GM18873 (cell line): ENCODE data around the gene SLC25A1.

Experiments
- ATAC-seq: cut with Tn5 transposase; IDR thresholded peaks from one replicate; pipeline ENCODE4 v1.9.1; 2021; ENCODE audit warnings: mild to moderate bottlenecking, moderate library complexity, moderate number of reproducible peaks; ENCODE audit not compliant: unreplicated experiment, low FRiP score

Gene SLC25A1

DNA sequence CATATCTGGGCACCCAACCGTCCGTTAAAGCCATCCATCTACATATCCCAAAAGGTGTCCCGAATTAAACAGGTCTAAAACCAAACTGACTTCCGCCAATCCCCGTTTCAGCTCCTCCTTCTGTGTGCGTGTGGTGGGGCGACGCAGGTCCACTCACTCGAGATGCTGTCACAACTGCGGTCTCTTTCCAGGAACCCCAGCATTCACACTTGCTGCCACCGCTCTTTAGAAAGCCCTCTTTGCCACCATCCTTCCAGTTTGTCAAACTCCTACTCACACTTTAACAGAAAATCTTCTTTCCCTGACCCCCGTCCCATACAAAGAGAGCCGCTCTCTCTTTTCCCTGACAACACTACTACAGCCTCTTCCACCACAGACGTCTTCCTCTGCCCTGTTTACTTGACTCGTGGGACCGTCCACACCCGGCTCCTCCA lies 34.6 kb downstream of the SLC25A1 start:
- ATAC-seq, result no peak

DNA sequence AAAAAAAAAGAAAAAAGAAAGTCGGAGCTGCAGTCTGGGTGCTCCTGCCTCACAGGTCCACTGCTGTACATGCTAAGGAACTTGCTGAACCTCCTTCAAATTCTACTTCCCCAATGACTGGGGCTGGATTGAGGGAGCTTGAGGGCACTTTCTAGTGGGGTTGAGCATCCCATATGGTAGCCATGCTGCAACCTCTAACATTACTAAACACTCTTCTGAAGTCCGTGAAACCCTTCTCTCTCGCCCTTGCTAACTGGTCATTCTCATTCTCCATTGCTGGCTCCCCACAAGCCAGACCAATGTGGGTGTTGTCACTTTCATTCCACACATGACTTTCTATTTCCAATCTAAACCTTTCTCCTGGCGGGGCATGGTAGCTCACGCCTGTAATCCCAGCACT lies 35.3 kb downstream of the SLC25A1 start:
- ATAC-seq, result no peak

DNA sequence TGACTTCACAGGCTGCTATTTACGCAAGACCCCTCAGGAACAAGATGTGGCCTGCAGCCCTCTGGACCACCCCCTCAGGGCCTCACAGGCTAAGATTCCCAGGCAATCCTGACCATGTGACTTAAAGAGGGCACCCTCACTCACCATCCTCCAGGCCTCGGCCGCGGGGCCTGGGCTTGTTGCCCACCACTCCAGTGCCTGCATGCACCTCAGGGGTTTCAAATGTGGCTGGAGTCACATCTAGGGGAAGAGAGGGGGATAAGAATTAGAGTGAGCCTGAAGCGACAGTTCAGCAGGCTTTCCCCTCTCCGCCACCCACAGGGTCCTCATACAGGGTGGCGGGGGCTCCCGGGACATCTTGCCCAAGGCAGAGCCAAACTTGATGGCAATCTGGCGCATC lies 36.1 kb downstream of the SLC25A1 start:
- ATAC-seq, result no peak

DNA sequence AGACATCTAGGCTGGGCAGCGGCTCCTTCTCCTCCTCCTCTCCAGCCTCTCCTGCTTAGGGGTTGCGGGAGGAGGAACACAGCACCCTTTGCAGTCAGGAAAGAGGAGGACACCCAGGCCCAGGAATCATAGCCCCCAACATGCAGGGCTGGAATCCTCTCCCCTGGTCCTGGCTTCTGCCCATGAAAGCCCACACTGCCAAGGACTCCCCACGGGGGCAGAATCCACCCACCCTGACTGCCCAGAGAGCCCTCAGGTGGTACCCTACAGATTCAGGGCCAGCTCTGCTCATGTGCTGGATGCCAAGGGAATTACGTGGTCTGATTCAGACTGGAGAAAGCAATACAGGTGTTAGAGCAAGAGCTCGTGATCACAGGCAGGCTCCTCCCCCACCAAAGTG lies 38.6 kb downstream of the SLC25A1 start:
- no peak for ATAC-seq

DNA sequence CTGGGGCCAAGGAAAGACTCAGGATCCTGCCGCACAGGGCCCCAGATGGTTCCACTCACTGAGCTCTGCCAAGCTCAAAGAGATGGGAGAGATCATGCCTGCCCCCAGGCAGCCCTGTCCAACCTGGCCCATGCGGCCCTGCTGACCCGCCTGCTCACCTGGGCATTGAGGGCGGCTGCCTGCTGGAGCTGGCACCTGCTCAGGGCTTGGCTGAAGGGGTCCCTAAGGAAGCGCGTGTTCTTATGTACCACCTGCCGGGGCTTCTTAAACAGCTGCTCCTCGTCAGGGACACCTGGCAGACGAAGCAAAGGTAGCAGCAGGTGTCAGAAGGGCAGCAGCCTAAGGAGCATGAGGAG lies 39.6 kb downstream of the SLC25A1 start:
- ATAC-seq, result no peak

DNA sequence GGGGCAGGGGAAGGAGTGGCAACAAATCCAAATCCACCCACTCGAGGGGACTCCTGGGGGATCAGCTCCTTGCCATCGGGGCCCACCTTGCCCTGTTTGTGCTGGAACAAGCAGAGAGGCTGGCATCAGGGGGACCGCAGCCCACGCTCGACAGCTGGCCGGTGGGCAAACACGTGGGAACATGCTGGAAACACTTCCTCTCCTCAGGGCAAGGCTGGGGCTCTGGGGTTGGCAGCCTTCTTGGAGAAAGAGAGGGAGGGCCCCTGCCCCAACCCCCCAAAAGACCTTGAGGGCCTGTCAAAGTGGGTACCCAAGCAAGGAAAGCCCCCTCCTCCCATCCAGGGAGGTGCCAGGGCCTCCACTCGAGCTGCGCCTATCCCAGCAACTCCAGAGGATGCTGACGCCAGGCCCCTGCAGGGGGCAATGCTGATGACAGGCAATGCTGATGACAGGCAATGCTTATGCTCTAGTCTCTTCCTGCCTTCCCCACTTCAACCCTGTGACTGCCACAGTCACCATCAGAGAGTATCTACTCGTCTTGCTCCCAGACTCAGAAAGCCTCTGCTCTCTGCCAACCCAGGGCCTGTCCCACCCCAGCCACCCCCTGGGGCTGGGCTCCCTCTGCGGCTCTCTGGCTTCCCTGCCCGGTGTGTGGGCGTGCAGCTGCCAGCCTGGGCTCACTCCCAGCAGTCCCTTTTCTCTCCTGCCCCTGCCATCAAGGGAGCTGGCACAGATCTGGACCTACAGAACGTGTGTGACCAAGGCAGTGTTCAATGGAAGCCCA lies 40.1 kb downstream of the SLC25A1 start:
- no peak for ATAC-seq

DNA sequence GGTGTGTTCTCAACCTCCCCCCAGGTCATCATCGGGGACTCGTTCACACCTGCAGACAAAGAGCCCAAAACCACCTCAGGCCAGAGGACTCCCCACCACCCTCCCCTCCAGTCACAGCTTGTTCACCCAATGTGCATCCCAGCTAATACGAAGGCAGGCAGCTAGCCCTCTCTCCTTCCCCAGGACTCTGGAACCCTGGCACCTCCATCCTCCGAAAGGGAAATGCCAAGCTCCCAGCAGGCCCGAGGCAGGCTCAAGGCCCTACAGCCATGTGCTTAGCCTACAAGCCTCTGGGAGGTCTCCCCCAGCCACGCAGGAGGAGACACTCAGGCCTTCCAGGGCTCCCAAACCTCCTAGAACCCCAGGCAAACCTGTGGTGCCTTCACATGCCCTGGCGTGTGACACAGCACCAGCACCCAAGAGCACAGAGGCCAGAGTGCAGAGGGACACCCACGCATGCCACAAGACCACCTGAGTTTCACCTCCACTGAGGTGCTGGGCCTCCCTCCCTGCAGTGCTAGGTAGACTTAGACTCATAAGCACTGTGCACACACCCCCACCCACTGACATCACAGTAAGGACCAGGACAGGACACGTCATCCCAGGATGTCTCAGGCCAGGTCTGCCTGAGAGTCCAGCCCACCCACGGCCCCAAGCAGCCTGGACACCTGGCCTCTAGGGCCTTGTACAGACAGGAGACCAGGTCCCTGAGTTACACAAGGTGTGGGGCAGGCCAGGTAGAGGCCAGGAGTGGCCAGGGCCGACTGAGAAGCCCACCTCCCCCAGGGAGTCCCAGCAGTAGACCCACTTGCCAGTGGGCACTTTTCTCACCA lies 40.9 kb downstream of the SLC25A1 start:
- no peak for ATAC-seq

DNA sequence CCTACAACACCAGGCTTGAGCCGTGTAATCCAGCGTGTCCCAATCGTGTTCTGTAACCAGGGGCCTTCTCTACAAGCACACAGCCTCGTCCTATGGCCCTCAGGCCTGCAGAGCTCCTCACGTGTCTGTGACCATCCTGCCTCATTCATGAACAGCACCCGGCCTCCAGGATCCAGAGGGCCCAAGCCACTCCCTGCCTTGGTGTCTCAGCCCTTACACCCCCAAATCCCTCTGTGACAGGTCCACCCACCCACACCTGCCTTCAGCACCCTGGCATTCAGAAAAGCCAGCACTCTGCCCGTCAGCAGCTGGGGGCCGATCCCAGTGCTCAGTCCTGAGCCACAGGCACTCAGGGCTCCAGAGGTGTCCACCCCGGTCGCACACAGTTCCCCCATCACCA lies 41.6 kb downstream of the SLC25A1 start:
- ATAC-seq, result no peak

DNA sequence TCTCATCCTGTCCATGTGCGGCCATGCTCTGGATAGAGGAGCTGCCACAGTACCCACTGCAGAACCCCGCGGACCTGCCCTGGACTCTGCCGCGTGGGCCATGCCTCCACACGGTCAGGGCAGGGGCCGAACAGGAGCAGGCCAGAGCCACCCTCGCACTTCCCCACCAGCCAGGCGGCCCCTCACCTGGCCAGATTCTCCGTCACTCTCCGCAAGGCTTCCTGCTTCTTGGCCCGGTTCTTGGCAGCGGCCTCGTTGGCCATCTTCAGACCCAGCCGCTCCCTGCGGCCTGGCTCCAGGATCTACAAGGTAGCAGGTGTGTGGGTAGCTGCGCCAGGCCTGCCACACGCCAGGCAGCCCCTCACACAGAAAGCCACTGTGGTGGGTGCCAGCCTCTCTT lies 43.7 kb downstream of the SLC25A1 start:
- no peak for ATAC-seq

DNA sequence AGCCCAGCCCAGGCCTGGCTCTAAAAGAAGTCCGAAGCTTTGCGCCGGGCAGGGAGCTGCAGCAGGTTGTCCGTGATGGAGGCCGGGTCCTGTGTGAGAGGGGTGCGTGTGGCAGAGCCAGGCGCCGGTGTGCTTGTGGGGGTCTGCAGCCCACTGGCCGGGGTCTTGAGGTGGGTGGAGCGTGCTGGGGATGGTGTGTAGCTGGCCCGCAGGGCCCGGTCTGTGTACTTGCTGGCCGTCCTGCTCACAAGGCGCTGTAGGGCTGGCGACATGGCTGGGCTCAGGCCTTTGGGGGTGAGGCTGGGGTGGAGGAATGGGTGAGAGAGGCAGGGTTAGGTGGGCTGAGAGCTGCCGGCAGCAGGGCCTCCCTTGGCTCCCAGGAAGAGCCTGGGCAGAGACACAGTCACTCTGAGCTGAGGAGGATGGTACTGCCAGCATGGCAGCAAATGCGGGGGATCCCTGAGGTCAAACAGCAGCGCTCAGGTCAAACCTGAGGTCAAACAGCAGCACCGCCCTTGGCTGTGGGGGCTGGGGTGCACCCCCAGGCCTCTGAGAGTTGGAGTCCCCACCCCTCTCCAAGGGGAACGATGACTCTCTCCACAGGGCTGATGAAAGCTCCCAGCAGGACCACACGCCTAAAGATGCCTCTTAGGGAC lies 44.2 kb downstream of the SLC25A1 start:
- no peak for ATAC-seq

DNA sequence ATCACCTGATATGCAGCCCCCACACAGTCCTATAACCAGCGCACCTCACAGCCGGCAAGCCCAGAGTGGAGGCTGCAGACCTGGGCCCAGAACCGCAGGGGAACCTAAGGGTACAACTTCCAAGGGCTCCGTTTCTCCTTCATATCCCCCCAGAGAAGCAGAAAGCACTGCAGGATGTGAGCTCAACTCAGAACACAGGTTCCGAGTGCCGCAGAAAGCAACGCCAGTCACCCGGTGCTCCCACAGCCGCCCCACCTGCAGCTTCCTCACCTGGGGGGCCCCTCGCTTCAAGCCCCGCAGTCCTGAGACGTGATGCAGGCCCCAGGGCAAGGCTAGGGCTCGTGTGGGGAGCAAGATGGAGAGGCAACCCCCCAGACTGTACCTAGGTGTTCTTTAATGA lies 45.0 kb downstream of the SLC25A1 start:
- ATAC-seq, result no peak

DNA sequence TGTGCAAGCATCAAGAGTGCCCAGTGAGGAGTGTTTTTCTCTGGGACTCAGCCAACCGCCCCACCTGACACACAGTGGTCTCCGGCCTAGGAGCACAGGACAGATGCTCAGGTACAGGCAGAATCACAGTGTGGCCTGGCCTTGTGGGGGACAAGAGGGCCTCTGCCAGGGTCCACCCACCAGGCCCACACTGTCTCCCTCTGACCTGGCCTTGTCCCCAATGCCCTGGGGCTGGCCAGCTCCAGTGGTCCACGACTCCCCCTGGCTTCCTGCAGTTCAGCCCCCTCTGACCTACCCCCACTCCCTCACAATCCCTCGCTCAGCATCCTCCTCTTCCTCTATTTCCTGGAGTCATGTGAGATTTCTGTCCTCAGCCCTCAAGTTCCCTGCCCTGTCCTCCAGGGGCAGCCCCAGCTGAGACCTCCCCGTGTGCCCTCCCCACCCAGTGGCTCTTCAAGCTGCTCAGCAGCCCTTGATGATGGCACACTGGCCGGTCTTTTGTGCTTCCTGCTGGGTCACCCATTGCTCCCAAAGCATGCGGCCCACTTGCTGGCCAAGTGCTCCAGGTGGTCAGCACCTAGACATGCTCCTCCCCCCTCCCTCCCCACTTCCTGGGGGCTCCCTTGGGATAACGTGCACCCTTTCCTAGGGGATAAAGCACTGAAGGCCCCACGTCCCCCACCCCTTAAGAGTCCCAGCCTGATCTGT lies 45.7 kb downstream of the SLC25A1 start:
- ATAC-seq, result no peak

DNA sequence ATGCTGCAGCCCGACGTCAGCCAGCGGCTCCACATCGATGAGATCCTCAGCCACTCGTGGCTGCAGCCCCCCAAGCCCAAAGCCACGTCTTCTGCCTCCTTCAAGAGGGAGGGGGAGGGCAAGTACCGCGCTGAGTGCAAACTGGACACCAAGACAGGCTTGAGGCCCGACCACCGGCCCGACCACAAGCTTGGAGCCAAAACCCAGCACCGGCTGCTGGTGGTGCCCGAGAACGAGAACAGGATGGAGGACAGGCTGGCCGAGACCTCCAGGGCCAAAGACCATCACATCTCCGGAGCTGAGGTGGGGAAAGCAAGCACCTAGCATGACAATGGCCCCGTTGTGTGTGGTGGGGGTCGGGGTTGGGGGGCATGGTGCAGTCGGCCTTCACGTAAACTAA lies 46.4 kb downstream of the SLC25A1 start:
- no peak for ATAC-seq

DNA sequence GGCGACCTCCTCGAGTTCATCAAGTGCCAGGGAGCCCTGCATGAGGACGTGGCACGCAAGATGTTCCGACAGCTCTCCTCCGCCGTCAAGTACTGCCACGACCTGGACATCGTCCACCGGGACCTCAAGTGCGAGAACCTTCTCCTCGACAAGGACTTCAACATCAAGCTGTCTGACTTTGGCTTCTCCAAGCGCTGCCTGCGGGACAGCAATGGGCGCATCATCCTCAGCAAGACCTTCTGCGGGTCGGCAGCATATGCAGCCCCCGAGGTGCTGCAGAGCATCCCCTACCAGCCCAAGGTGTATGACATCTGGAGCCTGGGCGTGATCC lies 46.9 kb downstream of the SLC25A1 start:
- ATAC-seq, result no peak

DNA sequence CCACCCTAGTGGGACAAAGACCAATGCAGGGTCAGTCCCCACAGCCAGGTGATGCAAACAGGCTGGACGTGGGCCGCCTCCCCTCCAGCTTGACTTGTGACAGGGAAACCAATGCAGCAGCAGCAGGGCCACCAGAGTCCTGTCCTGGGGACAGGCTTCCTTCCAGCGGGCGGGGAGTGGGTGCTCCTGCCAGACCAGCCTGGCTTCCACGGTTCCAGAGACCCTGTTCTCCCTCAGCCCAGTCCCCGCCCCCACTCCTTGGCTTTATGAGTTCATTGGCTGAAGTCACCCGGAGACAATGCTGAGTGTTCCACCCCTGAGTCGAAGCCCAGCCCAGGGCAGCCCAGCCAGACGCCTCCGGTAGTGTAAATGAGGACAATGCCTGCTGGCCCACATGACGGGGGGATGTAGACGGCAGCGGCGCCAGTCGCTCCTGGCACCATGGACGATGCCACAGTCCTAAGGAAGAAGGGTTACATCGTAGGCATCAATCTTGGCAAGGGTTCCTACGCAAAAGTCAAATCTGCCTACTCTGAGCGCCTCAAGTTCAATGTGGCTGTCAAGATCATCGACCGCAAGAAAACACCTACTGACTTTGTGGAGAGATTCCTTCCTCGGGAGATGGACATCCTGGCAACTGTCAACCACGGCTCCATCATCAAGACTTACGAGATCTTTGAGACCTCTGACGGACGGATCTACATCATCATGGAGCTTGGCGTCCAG lies 47.4 kb downstream of the SLC25A1 start, which contains the start of gene TSSK2:
Gene TSSK2 (plus strand): TSS at position 350 of the 726 bp plus-strand sequence. CDS start 92 bp downstream, at position 442.
- ATAC-seq, result no peak

DNA sequence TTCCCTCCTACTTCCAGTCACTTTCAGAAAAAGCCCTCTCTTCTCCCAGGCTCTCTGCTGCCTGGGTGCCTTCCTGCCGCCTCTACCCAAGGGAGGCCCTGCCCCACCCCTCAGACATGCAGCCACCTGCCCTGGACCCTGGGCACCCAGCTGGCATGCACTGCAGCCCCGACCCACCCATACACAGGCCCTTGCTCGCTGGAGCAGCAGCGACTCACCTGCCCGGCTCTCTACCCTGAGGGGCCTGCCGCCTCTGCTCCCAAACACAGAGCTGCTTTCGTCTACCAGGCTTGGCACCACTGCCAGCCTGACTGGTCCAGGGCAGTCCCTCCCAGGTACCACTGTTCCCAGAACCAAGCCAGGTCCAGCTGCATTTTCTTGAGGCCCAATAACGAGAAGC lies 48.7 kb downstream of the SLC25A1 start:
- ATAC-seq, result no peak

DNA sequence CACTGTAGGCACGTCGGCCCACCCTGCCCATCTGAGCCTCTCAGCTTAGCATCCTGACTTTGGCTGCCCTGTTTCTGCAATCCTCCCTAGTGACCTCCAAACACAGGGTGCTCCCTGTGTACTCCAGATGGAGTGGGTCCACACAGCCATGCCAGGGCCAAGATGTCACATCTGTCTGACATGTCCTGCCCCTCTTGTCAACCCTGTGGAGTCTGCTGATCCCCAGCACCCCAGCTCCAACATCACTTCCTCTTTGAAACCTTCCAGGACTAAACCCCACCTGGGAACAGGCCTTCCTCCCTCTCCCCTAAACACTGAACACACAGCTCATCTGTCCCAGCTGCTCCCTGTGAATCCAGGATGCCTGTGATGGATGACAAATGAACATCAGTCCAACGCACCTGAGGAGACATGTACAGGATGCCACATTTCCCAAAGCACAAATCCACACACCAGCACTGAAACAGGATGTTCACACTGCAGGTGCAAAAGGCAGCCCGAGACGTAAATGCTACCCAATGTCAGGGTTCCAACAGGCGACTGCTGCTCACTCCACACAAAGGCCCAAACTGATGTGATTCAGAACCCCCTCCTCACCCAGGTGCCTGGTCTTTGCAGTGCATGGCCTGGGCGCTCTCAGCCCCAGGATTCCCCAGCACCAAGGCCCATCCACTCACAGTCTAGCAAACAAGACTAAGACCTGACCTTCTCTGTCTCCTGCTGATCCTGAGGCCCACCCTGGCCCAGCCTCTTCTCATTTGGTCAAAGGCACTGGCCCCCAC lies 49.4 kb downstream of the SLC25A1 start:
- no peak for ATAC-seq

DNA sequence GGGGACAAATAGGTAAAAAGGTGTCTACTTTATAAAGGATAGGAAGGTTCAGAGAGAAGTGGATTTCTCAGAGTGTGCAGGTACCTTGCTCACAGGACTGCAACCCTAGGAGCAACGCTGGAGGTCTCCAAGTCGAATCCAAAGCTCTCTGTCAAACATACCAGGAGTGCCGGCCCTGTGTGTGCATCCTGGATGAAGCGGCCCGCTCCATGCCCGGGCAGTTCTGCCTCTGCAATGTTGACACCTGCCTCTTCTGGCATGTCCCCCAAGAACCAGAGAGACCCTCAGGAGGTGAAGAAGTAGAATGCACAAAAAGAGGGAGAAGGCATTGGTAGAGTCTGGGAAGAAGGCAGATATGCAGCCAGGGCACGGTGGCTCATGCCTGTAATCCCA lies 50.5 kb downstream of the SLC25A1 start:
- no peak for ATAC-seq

DNA sequence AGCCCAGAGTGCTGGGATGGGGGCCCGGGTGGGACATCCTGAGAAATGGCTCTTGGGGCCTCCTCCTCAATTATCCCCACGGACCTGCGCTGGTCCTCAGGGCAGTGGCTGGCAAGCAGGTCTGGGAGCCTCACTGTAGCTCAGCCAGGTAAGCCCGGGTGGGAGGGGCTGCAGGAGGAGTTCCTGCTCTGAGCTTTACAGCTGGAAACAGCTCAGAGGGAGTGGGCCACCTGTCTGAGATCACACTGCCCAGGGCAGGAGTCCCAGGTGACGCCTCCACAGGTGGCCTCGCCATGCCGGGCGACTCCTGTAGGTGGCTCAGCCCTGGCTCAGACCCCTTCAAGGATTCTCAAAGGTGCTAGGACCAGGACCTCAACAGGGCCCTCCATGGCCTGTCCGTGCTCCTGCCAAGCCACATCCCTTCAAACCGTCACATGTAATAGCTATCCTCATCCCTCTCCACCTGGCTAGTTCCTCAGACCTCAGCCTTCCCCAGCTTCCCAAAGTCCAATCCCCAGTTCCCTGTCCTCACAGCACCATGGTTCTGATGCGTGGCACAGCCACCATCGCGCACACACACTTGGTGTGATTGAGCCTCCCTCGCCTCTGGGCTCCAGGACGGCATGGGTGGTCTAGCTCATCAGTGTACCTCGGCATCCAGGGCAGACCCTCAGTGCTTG lies 51.1 kb downstream of the SLC25A1 start:
- no peak for ATAC-seq
